B cell (primary cell): ENCODE results near the gene SESN3.

Source experiments
- EZH2 ChIP-seq: IDR thresholded peaks from 2 replicates; pipeline ENCODE4 v1.6.1; 2012; ENCODE audit warnings: borderline replicate concordance, low read depth, mild to moderate bottlenecking, moderate library complexity, low read length; ENCODE audit not compliant: insufficient read depth, poor library complexity, severe bottlenecking
- TF ChIP-seq, protein P1 (sequence below): fragments of 200-600 bp; IDR thresholded peaks from one replicate; pipeline ENCODE4 v1.8.0; 2022; ENCODE audit warnings: antibody characterized with exemption, mild to moderate bottlenecking

DNA sequence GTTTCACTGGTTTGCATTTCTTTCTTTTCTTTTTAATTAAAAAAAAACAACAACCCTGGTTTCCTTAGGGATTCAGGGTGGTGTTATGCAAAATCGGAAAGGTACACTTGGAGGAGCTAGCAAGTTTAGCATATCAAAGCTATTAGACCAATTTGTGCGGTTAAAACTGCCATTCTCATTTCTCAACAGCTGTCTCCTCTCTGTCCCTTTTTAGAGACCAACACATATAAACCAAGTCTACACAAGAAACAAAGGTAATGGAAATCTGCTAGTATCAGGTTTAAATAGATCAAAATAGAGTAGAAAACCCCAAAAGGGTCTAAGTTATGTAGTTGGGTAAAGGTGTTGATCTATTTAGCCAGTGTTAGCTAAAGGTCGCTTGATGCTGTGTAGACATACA is 1.7 kb upstream of the SESN3 start:
- TF ChIP-seq, protein P1, sequence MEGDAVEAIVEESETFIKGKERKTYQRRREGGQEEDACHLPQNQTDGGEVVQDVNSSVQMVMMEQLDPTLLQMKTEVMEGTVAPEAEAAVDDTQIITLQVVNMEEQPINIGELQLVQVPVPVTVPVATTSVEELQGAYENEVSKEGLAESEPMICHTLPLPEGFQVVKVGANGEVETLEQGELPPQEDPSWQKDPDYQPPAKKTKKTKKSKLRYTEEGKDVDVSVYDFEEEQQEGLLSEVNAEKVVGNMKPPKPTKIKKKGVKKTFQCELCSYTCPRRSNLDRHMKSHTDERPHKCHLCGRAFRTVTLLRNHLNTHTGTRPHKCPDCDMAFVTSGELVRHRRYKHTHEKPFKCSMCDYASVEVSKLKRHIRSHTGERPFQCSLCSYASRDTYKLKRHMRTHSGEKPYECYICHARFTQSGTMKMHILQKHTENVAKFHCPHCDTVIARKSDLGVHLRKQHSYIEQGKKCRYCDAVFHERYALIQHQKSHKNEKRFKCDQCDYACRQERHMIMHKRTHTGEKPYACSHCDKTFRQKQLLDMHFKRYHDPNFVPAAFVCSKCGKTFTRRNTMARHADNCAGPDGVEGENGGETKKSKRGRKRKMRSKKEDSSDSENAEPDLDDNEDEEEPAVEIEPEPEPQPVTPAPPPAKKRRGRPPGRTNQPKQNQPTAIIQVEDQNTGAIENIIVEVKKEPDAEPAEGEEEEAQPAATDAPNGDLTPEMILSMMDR, result no peak
- TF ChIP-seq EZH2, result no peak
